Hepatocyte (in vitro differentiated cells): ENCODE results near the gene METTL23. TPM values are rescaled to one million over a fixed set of nuclear protein-coding genes. Genes with fewer than 3 reads are reported as not detected.
A peak's percentile ranks its signal among the peaks of the same experiment; 100 is the strongest.

Experiments
- DNase-seq: peaks from one replicate; pipeline ENCODE4 v3.0.0-alpha.2; 2016; ENCODE audit warnings: low spot score
- H2AFZ ChIP-seq: fragments of 200-600 bp; sonication (generic); 2 replicates; pipeline ENCODE4 v1.6.0; 2016; ENCODE audit warnings: antibody characterized with exemption, mild to moderate bottlenecking
- H3K27ac ChIP-seq: fragments of 200-600 bp; sonication (generic); 2 replicates; pipeline ENCODE4 v1.5.1; 2016; ENCODE audit warnings: mild to moderate bottlenecking
- H3K27me3 ChIP-seq: fragments of 200-600 bp; sonication (generic); 2 replicates; pipeline ENCODE4 v1.6.1; 2016
- H3K36me3 ChIP-seq: fragments of 200-600 bp; sonication (generic); replicated peaks from 2 replicates; pipeline ENCODE4 v1.5.1; 2016; ENCODE audit warnings: low read depth; ENCODE audit not compliant: insufficient read depth
- H3K4me1 ChIP-seq: fragments of 200-600 bp; sonication (generic); 2 replicates; pipeline ENCODE4 v1.5.1; 2016; ENCODE audit warnings: mild to moderate bottlenecking, moderate library complexity; ENCODE audit not compliant: insufficient read depth
- H3K4me2 ChIP-seq: fragments of 200-600 bp; sonication (generic); 2 replicates; pipeline ENCODE4 v1.6.0; 2016
- H3K4me3 ChIP-seq: fragments of 200-600 bp; sonication (generic); 2 replicates; pipeline ENCODE4 v1.5.1; 2016; ENCODE audit warnings: mild to moderate bottlenecking
- H3K79me2 ChIP-seq: fragments of 200-600 bp; sonication (generic); 2 replicates; pipeline ENCODE4 v1.6.0; 2017; ENCODE audit warnings: mild to moderate bottlenecking
- H3K9me2 ChIP-seq: fragments of 200-600 bp; sonication (generic); replicated peaks from 2 replicates; pipeline ENCODE4 v1.6.0; 2017; ENCODE audit warnings: mild to moderate bottlenecking; ENCODE audit not compliant: insufficient read depth
- H3K9me3 ChIP-seq: fragments of 200-600 bp; sonication (generic); 2 replicates; pipeline ENCODE4 v1.5.1; 2016; ENCODE audit warnings: low read depth, mild to moderate bottlenecking
- H4K20me1 ChIP-seq: fragments of 200-600 bp; sonication (generic); 2 replicates; pipeline ENCODE4 v1.6.0; 2016; ENCODE audit warnings: mild to moderate bottlenecking; ENCODE audit not compliant: insufficient read depth, poor library complexity, severe bottlenecking
- EZH2 ChIP-seq: fragments of 200-600 bp; sonication (generic); IDR thresholded peaks from 2 replicates; pipeline ENCODE4 v1.6.1; 2016; ENCODE audit warnings: antibody characterized with exemption, mild to moderate bottlenecking, borderline replicate concordance
- EZH2phosphoT487 ChIP-seq: fragments of 200-600 bp; sonication (generic); IDR thresholded peaks from one replicate; pipeline ENCODE4 v1.6.1; 2018; ENCODE audit warnings: antibody characterized with exemption, mild to moderate bottlenecking, low read depth, moderate library complexity; ENCODE audit not compliant: unreplicated experiment, severe bottlenecking
- WGBS: methylation state at CpG from one replicate; pipeline ENCODE4 v1.1.6; 2016; ENCODE audit warnings: low lambda C conversion rate; ENCODE audit errors: missing lambda C conversion rate; 5-methylcytosine and 5-hydroxymethylcytosine counted together
- polyA plus RNA-seq: library from polyadenylated mRNA; unstranded; fragments of >200 nt; fragmentation: Nextera tagmentation; extraction: Ambion mirVana; gene quantifications from 2 replicates; pipeline ENCODE4 v1.2.1, GENCODE V29; 2016
- total RNA-seq: library from RNA; depleted of rRNA; stranded (reverse); fragments of >200 nt; gene quantifications from 2 replicates; pipeline ENCODE4 v1.2.3, GENCODE V29; 2014
- TF ChIP-seq, protein P1 (sequence below): fragments of 200-600 bp; sonication (generic); IDR thresholded peaks from 2 replicates; pipeline ENCODE4 v1.5.1; 2016; ENCODE audit warnings: antibody characterized with exemption, mild to moderate bottlenecking; ENCODE audit not compliant: poor library complexity

METTL23 gene
- total and polyA plus RNA-seq, 2 experiments from 2014 or later: 36.6 to 56.5 TPM

GRCh38 chr17:76714822-76715495, 11.7 kb upstream of the METTL23 start:
- H4K20me1 ChIP-seq: no peaks in the 10 kb centered on the region
- H3K27ac ChIP-seq: no peak overlapping the region
- TF ChIP-seq EZH2 (no peak), EZH2phosphoT487 (no peak)
- TF ChIP-seq, protein P1, sequence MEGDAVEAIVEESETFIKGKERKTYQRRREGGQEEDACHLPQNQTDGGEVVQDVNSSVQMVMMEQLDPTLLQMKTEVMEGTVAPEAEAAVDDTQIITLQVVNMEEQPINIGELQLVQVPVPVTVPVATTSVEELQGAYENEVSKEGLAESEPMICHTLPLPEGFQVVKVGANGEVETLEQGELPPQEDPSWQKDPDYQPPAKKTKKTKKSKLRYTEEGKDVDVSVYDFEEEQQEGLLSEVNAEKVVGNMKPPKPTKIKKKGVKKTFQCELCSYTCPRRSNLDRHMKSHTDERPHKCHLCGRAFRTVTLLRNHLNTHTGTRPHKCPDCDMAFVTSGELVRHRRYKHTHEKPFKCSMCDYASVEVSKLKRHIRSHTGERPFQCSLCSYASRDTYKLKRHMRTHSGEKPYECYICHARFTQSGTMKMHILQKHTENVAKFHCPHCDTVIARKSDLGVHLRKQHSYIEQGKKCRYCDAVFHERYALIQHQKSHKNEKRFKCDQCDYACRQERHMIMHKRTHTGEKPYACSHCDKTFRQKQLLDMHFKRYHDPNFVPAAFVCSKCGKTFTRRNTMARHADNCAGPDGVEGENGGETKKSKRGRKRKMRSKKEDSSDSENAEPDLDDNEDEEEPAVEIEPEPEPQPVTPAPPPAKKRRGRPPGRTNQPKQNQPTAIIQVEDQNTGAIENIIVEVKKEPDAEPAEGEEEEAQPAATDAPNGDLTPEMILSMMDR: peak; percentile 87
- H3K36me3 ChIP-seq: peaks cover 3% of the 10 kb centered on the region
- no peaks in the 10 kb centered on the region for H3K9me2 ChIP-seq
- H2AFZ ChIP-seq: no peak overlapping the region
- no peaks in the 10 kb centered on the region for H3K27me3 ChIP-seq
- peak; percentile 75 for DNase-seq
- H3K9me3 ChIP-seq: no peaks in the 10 kb centered on the region
- H3K4me1 ChIP-seq: peaks cover 11% of the 10 kb centered on the region
- WGBS: 41% methylated on average over 4 of the region's 4 CpGs
- H3K4me2 ChIP-seq: no peak overlapping the region
- peaks cover 6% of the 10 kb centered on the region for H3K79me2 ChIP-seq
- no peak overlapping the region for H3K4me3 ChIP-seq

DNA sequence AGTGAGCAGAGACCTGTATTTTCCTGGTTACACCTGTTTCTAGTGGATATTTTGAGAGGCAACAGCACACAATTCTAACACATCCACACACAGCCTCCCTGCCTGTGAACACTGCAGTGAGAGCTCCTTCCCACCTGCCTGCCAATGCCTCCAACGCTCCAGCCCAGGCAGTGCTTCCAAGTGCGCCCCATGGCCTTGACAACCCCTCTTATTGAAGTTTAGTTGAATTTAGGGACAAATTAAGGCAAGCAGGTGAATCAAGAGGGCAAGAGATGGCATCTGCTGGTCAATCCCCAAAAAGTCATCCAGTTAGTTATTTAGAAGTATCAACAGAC, 11.2 kb upstream of the METTL23 start:
- no peaks in the 10 kb centered on the region for H3K27me3 ChIP-seq
- H3K9me2 ChIP-seq: no peaks in the 10 kb centered on the region
- no peak overlapping the region for H3K4me3 ChIP-seq
- no peak for TF ChIP-seq EZH2phosphoT487
- TF ChIP-seq EZH2: no peak
- TF ChIP-seq, protein P1: no peak
- no peaks in the 10 kb centered on the region for H4K20me1 ChIP-seq
- no peak for DNase-seq
- H3K4me1 ChIP-seq: peaks cover 9% of the 10 kb centered on the region
- no peak overlapping the region for H3K4me2 ChIP-seq
- 90% methylated on average over 2 of the region's 2 CpGs for WGBS
- H3K79me2 ChIP-seq: peaks cover 4% of the 10 kb centered on the region
- H3K9me3 ChIP-seq: no peaks in the 10 kb centered on the region
- H2AFZ ChIP-seq: no peak overlapping the region
- peak overlapping the region; percentile 61 for H3K27ac ChIP-seq
- peaks cover 3% of the 10 kb centered on the region for H3K36me3 ChIP-seq

DNA sequence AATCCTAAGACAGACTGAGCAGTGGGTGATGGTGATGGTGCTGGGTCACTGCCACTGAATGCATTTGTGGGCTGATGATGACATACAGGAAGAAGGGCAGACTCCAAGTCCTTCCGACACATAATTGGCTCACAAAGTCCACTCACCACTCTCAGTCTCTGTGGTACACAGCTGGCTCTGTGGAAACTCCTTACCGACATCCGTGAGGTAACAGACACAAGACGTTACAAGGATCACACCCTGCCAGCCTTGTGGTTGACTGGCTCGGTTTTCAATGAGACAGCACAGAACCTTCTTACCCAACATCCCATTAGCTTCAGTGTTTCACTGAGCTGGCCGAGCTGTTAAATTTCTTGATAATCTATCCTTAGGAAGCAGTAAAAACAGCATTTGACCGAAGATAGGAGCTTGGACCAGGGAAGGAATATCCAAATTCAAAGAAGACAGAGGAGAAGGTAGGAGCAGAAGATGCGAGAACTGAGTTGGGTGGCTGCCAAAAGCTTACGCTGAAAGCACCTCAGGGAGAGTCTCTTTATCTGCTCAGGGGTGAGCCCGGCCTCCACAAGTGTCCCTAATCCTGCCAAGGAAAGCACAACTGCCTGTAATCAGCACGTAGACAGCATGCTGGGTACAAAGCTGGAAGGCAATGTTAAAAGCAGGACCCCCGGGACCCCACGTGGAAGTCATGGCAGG, 10.3 kb upstream of the METTL23 start:
- Histone ChIP-seq H4K20me1 (no peaks in the 10 kb centered on the region), H3K4me1 (peaks cover 5% of the 10 kb centered on the region), H3K36me3 (peaks cover 3% of the 10 kb centered on the region), H3K27ac (peak overlapping the region; percentile 90), H3K4me3 (no peak overlapping the region), H3K9me3 (no peaks in the 10 kb centered on the region), H3K4me2 (no peak overlapping the region), H3K79me2 (peaks cover 6% of the 10 kb centered on the region), H2AFZ (no peak overlapping the region), H3K9me2 (no peaks in the 10 kb centered on the region), H3K27me3 (no peaks in the 10 kb centered on the region)
- whole genome bisulfite sequencing: 75% methylated on average over 13 of the region's 13 CpGs
- DNase-seq: peak; percentile 75
- TF ChIP-seq, protein P1: no peak
- TF ChIP-seq EZH2 (no peak), EZH2phosphoT487 (no peak)
